NCI-H2227 treated with DMSO at 0.1 percent for 48 hours (cell line): Measurements from ENCODE around the gene PLIN4.
A peak's percentile ranks its signal among the peaks of the same experiment; 100 is the strongest.

Experiments used
- DNase-seq: peaks from one replicate; lab custom pipeline; 2025; lab: John Stamatoyannopoulos, UW

Gene PLIN4

GRCh38 chr19:4506449-4507149, 11.7 kb downstream of the PLIN4 start:
- DNase-seq, result no peak

- DNase-seq, result no peak
Measured at GRCh38 chr19:4505570-4506448, 12.5 kb downstream of the PLIN4 start.

- DNase-seq, result no peak
Measured at GRCh38 chr19:4504891-4505569, 13.3 kb downstream of the PLIN4 start.

GRCh38 chr19:4504297-4504701, 14.0 kb downstream of the PLIN4 start:
- DNase-seq, result no peak

- DNase-seq, result no peak
Measured at GRCh38 chr19:4503825-4504170, 14.5 kb downstream of the PLIN4 start.

- peak; percentile 11 for DNase-seq
Measured at GRCh38 chr19:4503132-4503824, 15.0 kb downstream of the PLIN4 start.

- no peak for DNase-seq
Measured at GRCh38 chr19:4502282-4503131, 15.8 kb downstream of the PLIN4 start.

- no peak for DNase-seq
Measured at GRCh38 chr19:4501691-4502090, 16.6 kb downstream of the PLIN4 start.

- no peak for DNase-seq
Measured at GRCh38 chr19:4500841-4501591, 17.3 kb downstream of the PLIN4 start.

GRCh38 chr19:4499855-4500254, 18.4 kb downstream of the PLIN4 start:
- no peak for DNase-seq

GRCh38 chr19:4499318-4499717, 19.0 kb downstream of the PLIN4 start:
- DNase-seq, result no peak

- DNase-seq, result no peak
Measured at GRCh38 chr19:4498694-4499093, 19.6 kb downstream of the PLIN4 start.

- DNase-seq, result no peak
Measured at GRCh38 chr19:4497770-4498389, 20.4 kb downstream of the PLIN4 start.

- DNase-seq, result no peak
Measured at GRCh38 chr19:4496304-4496703, 22.0 kb downstream of the PLIN4 start.

- no peak for DNase-seq
Measured at GRCh38 chr19:4495471-4495870, 22.8 kb downstream of the PLIN4 start.

GRCh38 chr19:4494691-4495064, 23.6 kb downstream of the PLIN4 start:
- DNase-seq, result no peak

- DNase-seq, result no peak
Measured at GRCh38 chr19:4493929-4494690, 24.2 kb downstream of the PLIN4 start.

- no peak for DNase-seq
Measured at GRCh38 chr19:4493104-4493928, 25.0 kb downstream of the PLIN4 start.
